WERI-Rb-1 (cell line): ENCODE data around the gene CHMP1A.
A peak's percentile ranks its signal among the peaks of the same experiment; 100 is the strongest.

ENCODE experiments used
- DNase-seq: peaks from one replicate; pipeline ENCODE4 v3.0.0-alpha.2; 2020
- H3K27ac ChIP-seq: fragments of 250-450 bp; sonication (Bioruptor Pico); 2 replicates; pipeline ENCODE4 v1.5.1; 2020; ENCODE audit warnings: mild to moderate bottlenecking, moderate library complexity
- H3K27me3 ChIP-seq: fragments of 250-450 bp; sonication (Bioruptor Pico); 2 replicates; pipeline ENCODE4 v1.5.1; 2021; ENCODE audit warnings: mild to moderate bottlenecking, low read depth, moderate library complexity; ENCODE audit not compliant: insufficient read depth, severe bottlenecking
- H3K36me3 ChIP-seq: fragments of 250-450 bp; sonication (Bioruptor Pico); 2 replicates; pipeline ENCODE4 v1.5.1; 2020; ENCODE audit warnings: mild to moderate bottlenecking, moderate library complexity
- H3K4me3 ChIP-seq: 2 replicates; pipeline ENCODE4 v1.5.1; 2011; ENCODE audit warnings: low read depth, mild to moderate bottlenecking, control low read depth, low read length
- H3K9me3 ChIP-seq: fragments of 250-450 bp; sonication (Bioruptor Pico); 2 replicates; pipeline ENCODE4 v1.5.1; 2021; ENCODE audit warnings: mild to moderate bottlenecking, moderate library complexity; ENCODE audit not compliant: severe bottlenecking
- TF ChIP-seq, protein P1 (sequence below): IDR thresholded peaks from 2 replicates; pipeline ENCODE4 v1.5.1; 2011; ENCODE audit warnings: low read depth, mild to moderate bottlenecking, control low read depth, inconsistent platforms, low read length

CHMP1A gene

DNA sequence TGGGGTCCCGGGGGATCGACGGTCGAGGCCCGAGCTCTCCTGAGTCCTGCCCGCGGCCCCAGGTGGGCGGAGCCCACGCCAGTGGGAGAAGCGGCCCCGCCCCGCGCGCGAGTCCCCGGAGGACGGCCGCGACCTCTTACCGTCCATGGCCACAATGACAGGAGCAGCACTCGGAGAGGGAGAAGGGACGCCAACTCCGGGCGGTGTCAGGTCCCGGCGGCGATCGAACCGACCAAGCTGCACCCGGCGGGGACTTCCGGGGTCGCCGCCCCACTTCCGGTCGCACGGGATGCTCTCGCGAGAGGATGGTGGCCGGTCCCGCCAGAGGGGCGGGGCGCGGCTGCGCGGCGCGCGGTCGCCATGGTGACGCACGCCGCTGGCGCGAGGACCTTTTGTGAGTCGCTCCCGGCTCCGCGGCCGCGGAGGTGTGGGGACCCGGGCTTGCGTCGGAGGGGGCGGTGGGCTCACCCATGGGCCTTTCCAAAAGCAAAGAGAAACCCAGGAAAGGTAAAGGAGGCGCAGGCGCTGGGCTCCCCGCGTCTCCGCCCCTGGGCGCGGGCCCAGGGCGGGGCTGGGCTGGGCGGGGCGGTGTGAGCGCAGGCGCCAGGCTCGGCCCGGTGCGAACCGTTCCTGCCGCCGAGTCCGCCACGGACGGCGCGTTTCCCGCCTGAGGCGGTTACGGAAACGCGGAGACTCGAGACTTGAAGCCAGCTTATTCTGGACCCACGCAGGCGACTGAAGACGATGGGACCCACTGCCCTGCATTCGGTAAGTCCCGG, at the start of gene CHMP1A, which contains the start of gene SPATA33:
TSS of gene CHMP1A (minus strand) at position 267 of the 779 bp plus-strand sequence. CDS start at position 147, 120 bp downstream.
TSS of gene SPATA33 (plus strand) at position 395 of the 779 bp plus-strand sequence. CDS start at position 471, 76 bp downstream.
- peak; percentile 72 for DNase-seq
- Histone ChIP-seq H3K36me3 (peaks cover 23% of the 10 kb centered on the region), H3K4me3 (peak within 1 kb of the TSS; percentile 64), H3K9me3 (no peaks in the 10 kb centered on the region), H3K27ac (peak within 1 kb of the TSS; percentile 79), H3K27me3 (no peaks in the 10 kb centered on the region)
- TF ChIP-seq, protein P1, sequence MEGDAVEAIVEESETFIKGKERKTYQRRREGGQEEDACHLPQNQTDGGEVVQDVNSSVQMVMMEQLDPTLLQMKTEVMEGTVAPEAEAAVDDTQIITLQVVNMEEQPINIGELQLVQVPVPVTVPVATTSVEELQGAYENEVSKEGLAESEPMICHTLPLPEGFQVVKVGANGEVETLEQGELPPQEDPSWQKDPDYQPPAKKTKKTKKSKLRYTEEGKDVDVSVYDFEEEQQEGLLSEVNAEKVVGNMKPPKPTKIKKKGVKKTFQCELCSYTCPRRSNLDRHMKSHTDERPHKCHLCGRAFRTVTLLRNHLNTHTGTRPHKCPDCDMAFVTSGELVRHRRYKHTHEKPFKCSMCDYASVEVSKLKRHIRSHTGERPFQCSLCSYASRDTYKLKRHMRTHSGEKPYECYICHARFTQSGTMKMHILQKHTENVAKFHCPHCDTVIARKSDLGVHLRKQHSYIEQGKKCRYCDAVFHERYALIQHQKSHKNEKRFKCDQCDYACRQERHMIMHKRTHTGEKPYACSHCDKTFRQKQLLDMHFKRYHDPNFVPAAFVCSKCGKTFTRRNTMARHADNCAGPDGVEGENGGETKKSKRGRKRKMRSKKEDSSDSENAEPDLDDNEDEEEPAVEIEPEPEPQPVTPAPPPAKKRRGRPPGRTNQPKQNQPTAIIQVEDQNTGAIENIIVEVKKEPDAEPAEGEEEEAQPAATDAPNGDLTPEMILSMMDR: no peak

- Histone ChIP-seq H3K27me3 (no peaks in the 10 kb centered on the region), H3K36me3 (no peaks in the 10 kb centered on the region), H3K9me3 (no peaks in the 10 kb centered on the region), H3K27ac (no peak overlapping the region), H3K4me3 (no peak overlapping the region)
- no peak for DNase-seq
- TF ChIP-seq, protein P1: no peak
Observed at GRCh38 chr16:89706518-89707260, 49.2 kb upstream of the CHMP1A start.

GRCh38 chr16:89705006-89705405, 47.5 kb upstream of the CHMP1A start:
- Histone ChIP-seq H3K27me3 (no peaks in the 10 kb centered on the region), H3K4me3 (no peak overlapping the region), H3K36me3 (no peaks in the 10 kb centered on the region), H3K27ac (no peak overlapping the region), H3K9me3 (no peaks in the 10 kb centered on the region)
- DNase-seq: no peak
- TF ChIP-seq, protein P1: no peak

GRCh38 chr16:89704281-89704680, 46.8 kb upstream of the CHMP1A start:
- H3K36me3 ChIP-seq: no peaks in the 10 kb centered on the region
- H3K4me3 ChIP-seq: no peak overlapping the region
- no peak for DNase-seq
- H3K9me3 ChIP-seq: no peaks in the 10 kb centered on the region
- no peaks in the 10 kb centered on the region for H3K27me3 ChIP-seq
- H3K27ac ChIP-seq: no peak overlapping the region
- TF ChIP-seq, protein P1: no peak

DNA sequence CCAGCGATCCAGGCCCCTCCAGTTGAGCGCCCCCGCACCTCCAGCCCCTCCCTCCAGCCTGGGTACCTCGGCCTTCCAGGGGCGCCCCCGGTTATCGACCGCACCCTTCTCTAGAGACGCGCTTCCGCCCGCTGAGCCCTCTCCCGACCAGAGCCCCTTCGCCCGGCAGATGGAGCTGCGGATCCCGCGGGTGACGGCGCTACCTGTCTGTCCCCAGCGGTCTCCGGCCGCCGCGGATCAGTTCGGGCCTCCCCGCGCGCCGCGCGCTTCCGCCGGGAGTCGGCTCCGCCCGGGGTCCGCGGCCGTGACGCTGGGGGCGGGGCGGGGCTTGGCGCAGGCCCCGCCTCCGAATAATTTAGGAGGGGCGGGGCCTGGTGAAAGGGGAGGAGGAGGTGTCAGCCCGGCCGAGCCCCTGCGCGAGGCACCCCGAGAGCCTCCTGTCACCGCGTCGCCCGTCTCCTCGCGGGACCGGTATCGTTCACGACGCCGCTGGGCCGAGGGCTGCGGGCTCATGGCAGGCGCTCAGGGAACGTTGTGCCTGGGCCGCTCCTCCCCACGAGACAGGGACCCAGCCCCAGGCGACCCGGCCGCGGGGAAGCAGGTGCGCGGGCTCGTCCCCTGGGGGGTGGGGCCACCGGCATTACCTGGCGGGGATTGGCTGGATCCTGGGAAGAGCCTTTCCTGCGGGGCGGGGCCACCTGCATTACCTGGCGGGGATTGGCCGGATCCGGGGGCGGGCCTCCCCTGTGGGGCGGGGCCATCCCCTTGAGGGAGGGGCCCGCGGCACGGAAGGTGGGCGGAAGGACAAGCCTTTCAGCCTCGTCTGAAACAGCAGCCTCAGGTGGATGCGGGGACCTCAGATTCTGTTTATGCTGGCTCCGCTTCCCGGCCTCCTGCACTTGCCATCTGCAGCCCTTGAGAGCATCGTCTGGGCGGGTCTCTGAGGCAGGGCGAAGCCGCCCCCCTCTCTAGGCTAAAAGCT, 44.2 kb upstream of the CHMP1A start, which contains the start of gene SPATA2L:
TSS of gene SPATA2L (minus strand) at position 281 of the 982 bp plus-strand sequence. CDS start 473 bp downstream, outside the sequence.
- H3K4me3 ChIP-seq: peak within 1 kb of the TSS; percentile 55
- DNase-seq: peak; percentile 93
- TF ChIP-seq, protein P1: no peak
- H3K36me3 ChIP-seq: no peaks in the 10 kb centered on the region
- peak within 1 kb of the TSS; percentile 56 for H3K27ac ChIP-seq
- H3K9me3 ChIP-seq: no peaks in the 10 kb centered on the region
- H3K27me3 ChIP-seq: no peaks in the 10 kb centered on the region
